ENCODE data around the gene SEMA6A. TPM values are rescaled to one million over a fixed set of nuclear protein-coding genes. Genes with fewer than 3 reads are reported as not detected.

The SEMA6A gene
- total RNA-seq, 6 experiments from 2014 or later = 4.5 to 12.0 (median 8.4) TPM

- intact Hi-C loops (cut with DNase I) = loop anchor here in 1 of 2 donors (10.0 kb wide), 1 partner anchor 306 kb away; no protein-coding TSS in a partner anchor
- Histone ChIP-seq H3K27me3 (no peaks in the 10 kb centered on the region), H3K9me3 (no peaks in the 10 kb centered on the region), H3K4me3 (no peak overlapping the region), H3K4me1 (peaks cover 0 to 6% (median 2%) of the 10 kb centered on the region in 4 donors), H3K27ac (no peak overlapping the region), H3K36me3 (no peaks in the 10 kb centered on the region)
- no peak for DNase-seq
- ATAC-seq = no peak
- WGBS (ENCODE audit: insufficient coverage, low coverage, low lambda C conversion rate, missing lambda C conversion rate) = 89% methylated on average over 4 of the region's 5 CpGs
- TF ChIP-seq CTCF (IDR thresholded peaks at IDR 0.05) (no peak), POLR2A (IDR thresholded peaks at IDR 0.05) (no peak)
These were observed 134.1 kb downstream of the SEMA6A start for GRCh38 chr5:116440457-116441001.

- H3K9me3 ChIP-seq = no peaks in the 10 kb centered on the region
- TF ChIP-seq CTCF (IDR thresholded peaks at IDR 0.05) (no peak), POLR2A (IDR thresholded peaks at IDR 0.05) (no peak)
- DNase-seq (no peak), ATAC-seq (no peak)
- H3K4me1 ChIP-seq = peaks cover 0 to 6% (median 2%) of the 10 kb centered on the region in 4 donors
- intact Hi-C loops (cut with DNase I) = loop anchor here in 1 of 2 donors (10.0 kb wide), 1 partner anchor 305 kb away; no protein-coding TSS in a partner anchor
- H3K27ac ChIP-seq = no peak overlapping the region
- no peak overlapping the region for H3K4me3 ChIP-seq
- no peaks in the 10 kb centered on the region for H3K36me3 ChIP-seq
- 71% methylated on average over 5 of the region's 5 CpGs for WGBS (ENCODE audit: insufficient coverage, low coverage, low lambda C conversion rate, missing lambda C conversion rate)
- no peaks in the 10 kb centered on the region for H3K27me3 ChIP-seq
These were observed 134.7 kb downstream of the SEMA6A start for GRCh38 chr5:116439905-116440304.

- Histone ChIP-seq H3K36me3 (no peaks in the 10 kb centered on the region), H3K9me3 (no peaks in the 10 kb centered on the region), H3K4me3 (no peak overlapping the region), H3K27ac (no peak overlapping the region), H3K4me1 (peaks cover 0 to 6% (median 2%) of the 10 kb centered on the region in 4 donors), H3K27me3 (no peaks in the 10 kb centered on the region)
- no peak for TF ChIP-seq POLR2A (IDR thresholded peaks at IDR 0.05)
- no peak for TF ChIP-seq CTCF (IDR thresholded peaks at IDR 0.05)
- DNase-seq (no peak), ATAC-seq (peak in 3 of 4 donors; percentile 20 to 46 (median 33))
- 69% methylated on average over 4 of the region's 6 CpGs for WGBS (ENCODE audit: insufficient coverage, low coverage, low lambda C conversion rate, missing lambda C conversion rate)
- intact Hi-C loops (cut with DNase I) = no loop called here
These were observed 135.6 kb downstream of the SEMA6A start for GRCh38 chr5:116438979-116439554.

GRCh38 chr5:116437922-116438578 is 136.6 kb downstream of the SEMA6A start:
- DNase-seq (no peak), ATAC-seq (peak in 1 of 4 donors; percentile 59)
- Histone ChIP-seq H3K4me1 (peaks cover 0 to 6% (median 2%) of the 10 kb centered on the region in 4 donors), H3K27me3 (no peaks in the 10 kb centered on the region), H3K27ac (no peak overlapping the region), H3K36me3 (no peaks in the 10 kb centered on the region), H3K9me3 (no peaks in the 10 kb centered on the region), H3K4me3 (no peak overlapping the region)
- intact Hi-C loops (cut with DNase I) = no loop called here
- no peak for TF ChIP-seq POLR2A (IDR thresholded peaks at IDR 0.05)
- TF ChIP-seq CTCF (IDR thresholded peaks at IDR 0.05) = no peak

All from right lobe of liver (tissue), 6 donors.